Body of pancreas (tissue), 4 donors: ENCODE measurements around the gene KCTD5.

Source experiments
- POLR2A ChIP-seq, 3 donors: fragments of 450-650 bp; IDR thresholded peaks; one replicate each; pipeline ENCODE4 v1.6.1; 2016; ENCODE audit warnings: antibody characterized with exemption in 3 of 3, mild to moderate bottlenecking in 2 of 3
- TF ChIP-seq, protein P1 (sequence below), 7 experiments: fragments of 450-650 bp in 4 of 7; fragments of 200-600 bp in 3 of 7; sonication (generic) in 3 of 7; IDR thresholded peaks; one replicate each; pipeline ENCODE4 v1.5.1; 2016 to 2019; ENCODE audit warnings: antibody characterized with exemption in 7 of 7

DNA sequence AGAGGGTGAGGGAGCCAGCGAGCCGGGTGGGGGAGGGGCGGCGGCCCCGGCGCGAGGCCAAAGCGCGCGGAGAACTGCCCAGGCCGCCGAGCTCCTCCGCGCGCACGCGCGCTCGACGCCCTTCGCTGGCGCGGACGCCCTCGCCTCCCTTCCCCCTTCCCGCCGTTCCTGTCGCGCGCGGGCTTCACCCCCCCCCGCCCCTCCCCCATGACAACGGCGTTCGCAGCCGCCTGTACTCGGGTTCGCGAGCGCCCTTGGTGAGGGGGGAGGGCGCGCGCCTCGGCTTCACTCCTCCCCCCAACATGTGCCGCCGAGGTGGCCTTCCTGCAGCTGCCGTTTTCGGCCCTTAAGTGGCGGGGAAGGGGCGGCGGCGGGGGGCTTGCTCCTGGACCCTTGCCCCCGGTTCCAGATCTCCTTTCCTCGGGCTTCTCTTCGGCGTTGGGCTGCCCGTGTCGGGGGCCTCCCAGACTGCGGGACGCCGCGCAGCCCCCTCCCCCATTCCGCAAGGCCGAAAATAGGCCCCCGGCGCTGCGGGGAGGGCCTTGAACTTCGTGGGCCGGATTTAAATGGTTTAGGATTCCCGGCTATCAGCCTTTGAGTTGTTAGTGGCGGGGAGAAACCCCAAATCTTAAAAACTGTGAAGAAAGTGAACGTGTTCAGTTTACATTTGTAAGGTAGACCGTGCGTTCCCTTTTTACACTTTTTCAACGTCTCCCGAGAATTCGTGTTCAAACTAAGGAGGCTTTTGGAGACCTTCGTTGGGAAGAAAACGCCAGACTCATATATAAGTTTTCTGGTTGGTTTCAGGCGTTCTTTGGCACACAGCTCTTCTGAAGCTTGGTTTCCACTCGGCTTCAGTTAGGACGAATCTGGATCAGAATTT is 70.8 kb downstream of the KCTD5 start:
- TF ChIP-seq, protein P1, sequence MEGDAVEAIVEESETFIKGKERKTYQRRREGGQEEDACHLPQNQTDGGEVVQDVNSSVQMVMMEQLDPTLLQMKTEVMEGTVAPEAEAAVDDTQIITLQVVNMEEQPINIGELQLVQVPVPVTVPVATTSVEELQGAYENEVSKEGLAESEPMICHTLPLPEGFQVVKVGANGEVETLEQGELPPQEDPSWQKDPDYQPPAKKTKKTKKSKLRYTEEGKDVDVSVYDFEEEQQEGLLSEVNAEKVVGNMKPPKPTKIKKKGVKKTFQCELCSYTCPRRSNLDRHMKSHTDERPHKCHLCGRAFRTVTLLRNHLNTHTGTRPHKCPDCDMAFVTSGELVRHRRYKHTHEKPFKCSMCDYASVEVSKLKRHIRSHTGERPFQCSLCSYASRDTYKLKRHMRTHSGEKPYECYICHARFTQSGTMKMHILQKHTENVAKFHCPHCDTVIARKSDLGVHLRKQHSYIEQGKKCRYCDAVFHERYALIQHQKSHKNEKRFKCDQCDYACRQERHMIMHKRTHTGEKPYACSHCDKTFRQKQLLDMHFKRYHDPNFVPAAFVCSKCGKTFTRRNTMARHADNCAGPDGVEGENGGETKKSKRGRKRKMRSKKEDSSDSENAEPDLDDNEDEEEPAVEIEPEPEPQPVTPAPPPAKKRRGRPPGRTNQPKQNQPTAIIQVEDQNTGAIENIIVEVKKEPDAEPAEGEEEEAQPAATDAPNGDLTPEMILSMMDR (IDR thresholded peaks at IDR 0.05), result no peak
- TF ChIP-seq POLR2A (IDR thresholded peaks at IDR 0.05), result no peak
